Stomach (tissue), 4 donors: ENCODE measurements around the gene CORT.

Experiments
- CTCF ChIP-seq, 7 experiments: fragments of 450-650 bp in 4 of 7; fragments of 200-600 bp in 3 of 7; sonication (generic) in 3 of 7; IDR thresholded peaks; one replicate each; pipeline ENCODE4 v1.5.1; 2016 to 2019; ENCODE audit warnings: antibody characterized with exemption in 7 of 7, control low read depth in 2 of 7, mild to moderate bottlenecking in 1 of 7
- EP300 ChIP-seq: sonication (generic); formaldehyde crosslinking; IDR thresholded peaks from one replicate; pipeline ENCODE4 v1.6.1; 2017; ENCODE audit warnings: antibody characterized with exemption
- POLR2A ChIP-seq, 4 donors: fragments of 450-650 bp; IDR thresholded peaks; one replicate each; pipeline ENCODE4 v1.6.1; 2016; ENCODE audit warnings: antibody characterized with exemption in 4 of 4, control low read depth in 2 of 4, mild to moderate bottlenecking in 1 of 4, moderate library complexity in 1 of 4

GRCh38 chr1:10495952-10496351, 46.1 kb downstream of the CORT start:
- TF ChIP-seq CTCF (IDR thresholded peaks at IDR 0.05) (no peak), EP300 (no peak), POLR2A (IDR thresholded peaks at IDR 0.05) (no peak)
